Neural crest cell (in vitro differentiated cells): ENCODE results near the gene HDAC4. TPM values are rescaled to one million over a fixed set of nuclear protein-coding genes. Genes with fewer than 3 reads are reported as not detected.

Source experiments
- DNase-seq: peaks from one replicate; pipeline ENCODE4 v3.0.0; 2021; ENCODE audit warnings: low read depth, mixed read lengths, low spot score
- H3K27ac Mint-ChIP-seq: one replicate; pipeline ENCODE4 v1.8.0; 2021; ENCODE audit warnings: mild to moderate bottlenecking, mixed read lengths; ENCODE audit not compliant: unreplicated experiment
- H3K27me3 Mint-ChIP-seq: 2 replicates; pipeline ENCODE4 v1.8.0; 2021; ENCODE audit warnings: low read depth, mild to moderate bottlenecking, mixed read lengths
- H3K36me3 Mint-ChIP-seq: 2 replicates; pipeline ENCODE4 v1.8.0; 2021; ENCODE audit warnings: low read depth, mild to moderate bottlenecking, mixed read lengths
- H3K4me1 Mint-ChIP-seq: 2 replicates; pipeline ENCODE4 v1.8.0; 2021; ENCODE audit warnings: mixed read lengths
- H3K4me3 Mint-ChIP-seq: one replicate; pipeline ENCODE4 v1.8.0; 2021; ENCODE audit warnings: mild to moderate bottlenecking, mixed read lengths
- H3K9me3 Mint-ChIP-seq: 2 replicates; pipeline ENCODE4 v1.8.0; 2021; ENCODE audit warnings: mixed read lengths
- total RNA-seq: library from RNA; stranded (reverse); gene quantifications from 2 replicates; pipeline ENCODE4 v1.2.1, GENCODE V29; 2021
- TF ChIP-seq, protein P1 (sequence below): fragments of 200-600 bp; sonication (generic); conservative IDR thresholded peaks from 2 replicates; pipeline ENCODE4 v1.5.0; 2021; ENCODE audit warnings: antibody characterized with exemption, mild to moderate bottlenecking

HDAC4 gene
- total RNA-seq, 1 donor from 2014 or later = 52.1 TPM

DNA sequence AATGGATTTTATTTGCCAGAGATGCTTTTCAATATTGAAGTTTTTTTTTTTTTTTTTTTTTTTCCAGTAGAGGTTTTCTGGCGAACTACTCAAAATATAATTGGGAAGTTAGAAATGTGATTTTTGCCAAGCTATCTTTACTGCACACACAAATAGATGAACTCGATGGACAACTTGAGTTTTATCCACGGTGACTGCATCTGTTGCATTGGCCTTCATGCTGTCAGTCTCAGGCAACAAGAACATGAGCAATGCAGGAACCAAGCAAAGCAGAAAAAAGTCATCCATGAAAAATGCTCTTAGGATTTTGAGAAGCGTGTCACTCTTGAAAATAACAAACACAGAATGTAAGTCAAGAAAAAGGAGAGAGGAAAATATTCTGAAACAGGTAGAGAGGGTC lies 22.7 kb upstream of the HDAC4 start:
- TF ChIP-seq, protein P1, sequence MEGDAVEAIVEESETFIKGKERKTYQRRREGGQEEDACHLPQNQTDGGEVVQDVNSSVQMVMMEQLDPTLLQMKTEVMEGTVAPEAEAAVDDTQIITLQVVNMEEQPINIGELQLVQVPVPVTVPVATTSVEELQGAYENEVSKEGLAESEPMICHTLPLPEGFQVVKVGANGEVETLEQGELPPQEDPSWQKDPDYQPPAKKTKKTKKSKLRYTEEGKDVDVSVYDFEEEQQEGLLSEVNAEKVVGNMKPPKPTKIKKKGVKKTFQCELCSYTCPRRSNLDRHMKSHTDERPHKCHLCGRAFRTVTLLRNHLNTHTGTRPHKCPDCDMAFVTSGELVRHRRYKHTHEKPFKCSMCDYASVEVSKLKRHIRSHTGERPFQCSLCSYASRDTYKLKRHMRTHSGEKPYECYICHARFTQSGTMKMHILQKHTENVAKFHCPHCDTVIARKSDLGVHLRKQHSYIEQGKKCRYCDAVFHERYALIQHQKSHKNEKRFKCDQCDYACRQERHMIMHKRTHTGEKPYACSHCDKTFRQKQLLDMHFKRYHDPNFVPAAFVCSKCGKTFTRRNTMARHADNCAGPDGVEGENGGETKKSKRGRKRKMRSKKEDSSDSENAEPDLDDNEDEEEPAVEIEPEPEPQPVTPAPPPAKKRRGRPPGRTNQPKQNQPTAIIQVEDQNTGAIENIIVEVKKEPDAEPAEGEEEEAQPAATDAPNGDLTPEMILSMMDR = no peak
- Mint-ChIP-seq H3K4me3 (no peak overlapping the region), H3K36me3 (no peaks in the 10 kb centered on the region), H3K9me3 (no peaks in the 10 kb centered on the region), H3K27me3 (peaks cover 4% of the 10 kb centered on the region), H3K27ac (no peak overlapping the region), H3K4me1 (peaks cover 19% of the 10 kb centered on the region)
- no peak for DNase-seq

DNA sequence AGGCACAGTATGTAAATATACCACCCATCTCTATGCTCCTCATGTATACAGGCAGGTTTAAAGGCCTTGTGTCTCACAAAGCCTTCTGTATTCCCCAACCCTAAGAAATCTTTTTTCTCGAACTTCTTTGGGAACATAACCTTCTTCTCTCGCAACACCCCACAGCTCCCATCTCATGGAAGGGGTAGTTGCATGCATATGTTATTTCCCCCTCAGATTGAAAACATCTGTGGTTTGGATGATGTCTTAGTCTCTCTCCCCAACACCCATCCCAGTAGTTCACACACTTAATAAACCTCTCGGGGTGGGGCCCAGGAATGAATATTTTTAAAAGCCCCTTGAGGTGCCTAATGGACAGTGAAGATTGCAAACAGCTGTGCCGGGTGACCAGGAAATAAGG lies 21.0 kb upstream of the HDAC4 start:
- Mint-ChIP-seq H3K27me3 (peaks cover 5% of the 10 kb centered on the region), H3K4me3 (no peak overlapping the region), H3K4me1 (peaks cover 19% of the 10 kb centered on the region), H3K36me3 (no peaks in the 10 kb centered on the region), H3K9me3 (no peaks in the 10 kb centered on the region), H3K27ac (no peak overlapping the region)
- no peak for DNase-seq
- TF ChIP-seq, protein P1 = no peak

DNA sequence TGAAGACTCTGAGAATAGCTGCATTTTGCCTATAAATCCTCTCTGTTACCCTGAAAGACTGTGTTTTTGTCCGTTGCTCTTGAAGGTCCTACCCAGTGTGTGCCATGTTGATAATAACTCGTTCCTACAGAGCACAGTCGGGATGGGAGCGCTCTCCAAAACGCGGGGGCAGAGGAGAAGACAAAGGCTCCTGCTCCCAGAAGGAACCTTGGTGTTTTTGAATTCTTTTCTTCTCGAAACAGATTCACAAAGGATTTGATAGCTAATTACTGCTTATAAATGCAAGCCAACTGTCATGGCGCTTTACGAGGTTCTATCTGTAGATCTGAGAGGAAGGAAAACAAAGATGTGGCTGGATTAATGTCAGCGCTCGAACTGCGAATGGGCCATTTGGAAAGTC lies 19.3 kb upstream of the HDAC4 start:
- H3K27ac Mint-ChIP-seq = no peak overlapping the region
- no peak for DNase-seq
- no peaks in the 10 kb centered on the region for H3K36me3 Mint-ChIP-seq
- H3K9me3 Mint-ChIP-seq = peaks cover 5% of the 10 kb centered on the region
- no peak overlapping the region for H3K4me3 Mint-ChIP-seq
- TF ChIP-seq, protein P1 = no peak
- H3K4me1 Mint-ChIP-seq = peaks cover 16% of the 10 kb centered on the region
- H3K27me3 Mint-ChIP-seq = peaks cover 3% of the 10 kb centered on the region

DNA sequence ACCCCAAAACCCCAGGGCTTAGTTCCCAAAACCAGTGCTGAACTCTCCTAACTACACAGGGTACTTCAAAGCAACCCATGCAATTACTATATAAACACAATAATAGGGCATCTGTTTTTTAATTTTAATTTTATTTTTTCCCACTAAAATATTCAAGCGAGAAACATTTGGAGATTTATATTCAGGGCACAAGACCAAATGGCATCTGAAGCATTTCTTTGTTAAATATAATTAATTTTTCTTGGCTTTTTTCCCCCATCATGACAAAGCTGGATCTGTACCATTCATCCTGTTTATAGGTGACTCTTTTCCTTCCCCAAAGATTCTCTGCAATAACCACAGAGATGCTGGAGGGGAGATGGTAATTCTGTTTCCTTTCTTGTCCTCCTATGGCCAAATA lies 18.1 kb upstream of the HDAC4 start:
- TF ChIP-seq, protein P1 = no peak
- Mint-ChIP-seq H3K27me3 (peaks cover 3% of the 10 kb centered on the region), H3K4me1 (peaks cover 14% of the 10 kb centered on the region), H3K4me3 (no peak overlapping the region), H3K36me3 (no peaks in the 10 kb centered on the region), H3K27ac (no peak overlapping the region), H3K9me3 (peaks cover 8% of the 10 kb centered on the region)
- no peak for DNase-seq

DNA sequence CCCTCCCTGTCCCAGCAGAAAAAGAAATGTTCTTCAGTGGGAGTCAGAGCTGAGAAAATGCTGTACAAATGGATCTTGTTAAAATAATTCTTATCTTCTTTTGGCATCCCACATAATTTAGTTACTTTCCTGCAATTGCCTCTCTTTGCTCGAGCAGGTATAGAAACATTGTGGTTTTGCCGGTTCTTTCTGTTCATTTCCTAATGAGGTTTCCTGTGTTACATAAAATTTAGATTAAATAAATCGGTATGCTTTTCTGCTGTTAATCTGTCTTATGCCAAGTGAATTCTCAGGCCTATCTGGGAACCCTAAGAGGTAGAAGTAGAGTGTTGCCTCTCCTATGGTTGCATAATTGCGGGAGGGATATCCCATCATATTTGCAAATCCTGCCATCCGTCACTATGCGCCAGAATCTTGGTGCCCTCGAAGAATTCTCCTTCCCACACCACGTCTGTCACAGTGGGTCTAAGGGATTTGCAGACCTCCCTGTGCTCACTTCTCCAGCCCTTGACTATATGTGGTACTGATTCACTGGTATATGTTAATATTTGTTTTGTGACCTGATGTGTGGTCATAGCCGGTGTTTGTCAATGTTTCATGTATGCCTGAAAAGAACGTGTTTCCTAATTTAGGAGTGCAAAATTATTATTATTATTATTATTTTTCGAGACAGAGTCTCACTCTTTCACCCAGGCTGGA lies 12.2 kb upstream of the HDAC4 start:
- no peak overlapping the region for H3K4me3 Mint-ChIP-seq
- DNase-seq = no peak
- peaks cover 5% of the 10 kb centered on the region for H3K4me1 Mint-ChIP-seq
- H3K36me3 Mint-ChIP-seq = no peaks in the 10 kb centered on the region
- peaks cover 11% of the 10 kb centered on the region for H3K9me3 Mint-ChIP-seq
- TF ChIP-seq, protein P1 = no peak
- H3K27me3 Mint-ChIP-seq = peaks cover under 1% of the 10 kb centered on the region
- no peak overlapping the region for H3K27ac Mint-ChIP-seq
